GM21360 (cell line): ENCODE measurements around the gene LOXL1.

Experiments used
- ATAC-seq: cut with Tn5 transposase; IDR thresholded peaks from one replicate; pipeline ENCODE4 v1.9.1; 2021; ENCODE audit warnings: mild to moderate bottlenecking, moderate library complexity; ENCODE audit not compliant: unreplicated experiment

LOXL1 gene

GRCh38 chr15:73921254-73921925, 4.9 kb upstream of the LOXL1 start:
- ATAC-seq, result no peak

DNA sequence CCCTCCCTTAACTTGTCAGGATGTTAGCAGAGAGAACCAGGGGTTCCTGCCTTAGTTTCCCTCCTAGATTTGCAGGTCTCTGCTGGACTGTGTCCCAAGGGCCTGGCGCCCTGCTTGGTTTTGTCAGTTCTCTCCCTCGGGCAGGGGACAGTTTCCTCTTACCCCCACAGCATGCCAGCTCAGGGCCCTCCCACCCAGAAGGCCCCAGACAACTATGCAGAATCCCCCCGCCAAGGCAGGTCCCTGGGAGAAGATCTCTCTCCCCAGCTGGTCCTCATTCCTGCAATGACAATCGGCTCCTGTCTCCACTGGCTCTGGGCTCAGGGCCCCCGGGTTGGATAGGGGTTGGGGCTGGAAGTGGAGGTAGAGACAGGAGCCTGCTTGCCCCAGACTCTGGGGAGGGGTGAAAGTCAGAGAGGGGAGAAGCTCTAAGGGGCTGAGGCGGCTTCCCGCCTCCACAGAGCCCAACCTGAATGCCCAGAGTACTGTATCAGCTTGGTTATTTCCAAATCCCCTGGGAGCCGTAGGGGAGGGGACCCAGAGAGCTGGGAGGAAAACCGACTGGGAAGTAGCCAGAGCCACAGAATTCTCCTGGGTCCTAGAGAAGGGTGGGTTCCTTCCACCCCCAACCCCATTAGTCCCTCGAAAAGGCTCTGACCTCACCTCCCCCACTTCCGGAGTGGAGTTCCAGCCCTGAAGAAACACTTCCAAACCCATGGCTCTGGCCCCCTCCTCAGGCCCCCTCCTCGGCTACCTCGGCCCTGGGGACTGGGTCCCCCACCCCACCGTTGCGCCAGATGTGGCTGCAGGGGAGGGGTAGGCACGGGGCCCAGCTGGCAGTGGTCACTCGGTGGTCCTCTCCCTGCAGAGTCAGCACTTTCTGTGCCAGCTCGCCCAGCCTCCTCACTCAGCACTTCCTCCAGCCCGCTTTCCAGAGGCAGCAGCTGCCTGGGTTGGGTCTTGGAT, 3.8 kb upstream of the LOXL1 start:
- no peak for ATAC-seq

DNA sequence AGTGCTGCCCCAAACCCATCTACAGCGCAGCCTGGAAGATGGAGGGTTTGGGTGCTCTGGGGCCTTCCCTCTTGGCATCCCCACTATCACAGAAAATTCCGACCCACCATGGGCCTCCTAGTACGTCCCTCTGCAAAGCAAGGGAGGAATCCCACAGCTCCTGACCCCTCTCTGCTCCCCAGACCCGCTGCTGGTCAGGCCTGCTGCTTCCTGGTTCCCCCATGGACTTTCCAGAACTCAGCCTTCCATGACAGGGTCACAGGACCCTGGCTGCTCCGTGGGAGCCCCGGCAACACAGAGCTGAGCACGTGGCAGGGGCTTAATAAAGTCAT, 3.1 kb upstream of the LOXL1 start:
- no peak for ATAC-seq

DNA sequence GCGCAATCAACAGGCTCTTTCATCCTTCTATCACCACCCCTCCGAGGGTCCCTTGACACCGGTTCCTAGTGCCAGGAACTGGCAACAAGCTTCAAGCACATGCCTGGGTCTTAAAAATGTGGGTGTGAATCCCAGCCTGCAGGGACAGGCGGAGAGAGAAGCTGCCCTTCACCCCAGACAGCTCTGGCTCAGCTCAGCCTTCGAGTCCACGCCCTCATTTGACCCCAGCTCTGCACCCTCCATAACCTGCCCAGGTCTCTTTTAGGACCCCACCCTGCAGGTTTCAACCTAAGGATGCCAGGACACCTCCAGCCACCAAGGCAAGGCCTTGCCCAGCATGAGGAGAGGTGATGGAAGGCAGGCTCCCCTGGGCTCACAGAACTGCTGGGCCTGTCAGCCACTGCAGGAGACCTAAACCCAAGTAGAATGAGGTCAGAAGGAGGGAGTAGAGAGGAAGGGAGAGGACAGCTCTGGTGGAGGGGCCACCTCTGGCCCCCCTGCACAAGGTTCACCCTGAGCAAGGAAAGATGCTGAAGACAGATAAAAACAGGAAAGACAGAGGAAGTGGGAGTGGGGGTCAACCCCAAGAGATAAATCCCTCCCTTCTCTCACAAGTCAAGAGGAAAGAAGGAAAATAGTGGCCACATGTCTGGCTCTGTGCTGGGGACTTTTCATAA, 2.6 kb upstream of the LOXL1 start:
- no peak for ATAC-seq

GRCh38 chr15:73924171-73924921, 1.9 kb upstream of the LOXL1 start:
- ATAC-seq, result no peak

- no peak for ATAC-seq
Measured at GRCh38 chr15:73925848-73926218, 429 bp upstream of the LOXL1 start.

DNA sequence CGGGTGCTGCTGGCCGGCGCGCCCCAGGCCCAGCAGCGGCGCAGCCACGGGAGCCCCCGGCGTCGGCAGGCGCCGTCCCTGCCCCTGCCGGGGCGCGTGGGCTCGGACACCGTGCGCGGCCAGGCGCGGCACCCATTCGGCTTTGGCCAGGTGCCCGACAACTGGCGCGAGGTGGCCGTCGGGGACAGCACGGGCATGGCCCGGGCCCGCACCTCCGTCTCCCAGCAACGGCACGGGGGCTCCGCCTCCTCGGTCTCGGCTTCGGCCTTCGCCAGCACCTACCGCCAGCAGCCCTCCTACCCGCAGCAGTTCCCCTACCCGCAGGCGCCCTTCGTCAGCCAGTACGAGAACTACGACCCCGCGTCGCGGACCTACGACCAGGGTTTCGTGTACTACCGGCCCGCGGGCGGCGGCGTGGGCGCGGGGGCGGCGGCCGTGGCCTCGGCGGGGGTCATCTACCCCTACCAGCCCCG, 777 bp downstream of the LOXL1 start:
- ATAC-seq, result no peak

DNA sequence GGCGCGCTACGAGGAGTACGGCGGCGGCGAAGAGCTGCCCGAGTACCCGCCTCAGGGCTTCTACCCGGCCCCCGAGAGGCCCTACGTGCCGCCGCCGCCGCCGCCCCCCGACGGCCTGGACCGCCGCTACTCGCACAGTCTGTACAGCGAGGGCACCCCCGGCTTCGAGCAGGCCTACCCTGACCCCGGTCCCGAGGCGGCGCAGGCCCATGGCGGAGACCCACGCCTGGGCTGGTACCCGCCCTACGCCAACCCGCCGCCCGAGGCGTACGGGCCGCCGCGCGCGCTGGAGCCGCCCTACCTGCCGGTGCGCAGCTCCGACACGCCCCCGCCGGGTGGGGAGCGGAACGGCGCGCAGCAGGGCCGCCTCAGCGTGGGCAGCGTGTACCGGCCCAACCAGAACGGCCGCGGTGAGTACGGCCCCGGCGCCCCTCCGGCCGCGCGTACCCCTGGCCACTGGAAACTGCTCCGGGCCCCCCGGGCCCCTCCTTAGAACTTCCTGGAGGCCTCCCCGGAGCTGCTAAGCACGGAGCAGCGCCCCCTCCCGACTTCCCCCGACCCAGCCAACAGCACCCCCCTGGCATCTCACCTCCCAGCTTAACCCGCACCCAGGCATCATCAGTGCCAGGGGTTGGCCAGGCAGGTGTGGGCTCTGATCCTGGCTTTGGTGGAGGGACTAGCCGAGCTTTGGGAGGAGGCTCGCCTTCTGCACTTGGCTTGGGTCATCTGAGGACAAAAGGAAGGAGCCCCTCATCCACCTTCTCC, 1.4 kb downstream of the LOXL1 start:
- no peak for ATAC-seq

DNA sequence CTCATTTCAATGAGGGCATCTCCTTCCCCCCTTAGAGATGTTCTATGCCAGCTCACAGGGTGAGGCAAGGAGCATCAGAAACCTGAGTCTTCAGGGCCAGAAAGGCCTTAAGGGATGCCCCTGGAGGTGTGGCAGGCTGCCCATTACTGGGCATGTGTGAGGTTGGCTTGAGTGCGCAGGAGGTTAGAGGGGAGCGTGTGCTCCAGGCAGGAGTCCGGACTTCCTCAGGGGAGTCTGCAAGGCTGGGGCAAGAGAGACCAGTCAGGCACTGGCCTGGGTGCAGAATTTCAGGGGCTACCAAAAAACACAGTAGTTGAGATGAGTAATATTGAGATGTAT, 1.9 kb downstream of the LOXL1 start:
- no peak for ATAC-seq

- no peak for ATAC-seq
Measured at GRCh38 chr15:73928971-73929627, 2.8 kb downstream of the LOXL1 start.

- ATAC-seq, result no peak
Measured at GRCh38 chr15:73930371-73930770, 4.1 kb downstream of the LOXL1 start.

DNA sequence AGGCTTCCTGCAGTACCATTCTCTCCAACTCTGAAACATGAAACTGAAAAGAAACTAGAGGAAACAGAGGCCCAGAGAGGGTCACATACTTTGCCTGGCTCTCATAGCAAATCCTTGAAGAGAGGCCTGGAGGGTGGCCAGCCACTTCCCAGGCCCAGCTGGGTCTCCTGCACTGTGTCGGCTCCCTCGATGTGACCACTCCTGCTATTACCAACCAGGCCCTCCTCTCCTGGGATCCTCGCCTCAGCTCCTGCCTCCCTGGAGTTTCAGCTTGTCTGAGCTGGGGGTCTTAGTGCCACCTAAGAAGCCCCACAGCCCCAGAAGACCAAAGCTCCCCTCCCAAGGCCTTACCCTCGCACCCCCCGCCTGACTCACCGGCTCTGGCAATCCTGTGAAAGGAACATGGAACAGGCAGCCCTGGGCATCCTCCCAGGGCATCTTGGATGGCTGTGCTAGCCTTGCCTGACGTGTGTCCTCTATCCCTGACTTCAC, 4.6 kb downstream of the LOXL1 start:
- no peak for ATAC-seq

- no peak for ATAC-seq
Measured at GRCh38 chr15:73931441-73931840, 5.2 kb downstream of the LOXL1 start.

GRCh38 chr15:73932381-73933191, 6.3 kb downstream of the LOXL1 start:
- no peak for ATAC-seq

DNA sequence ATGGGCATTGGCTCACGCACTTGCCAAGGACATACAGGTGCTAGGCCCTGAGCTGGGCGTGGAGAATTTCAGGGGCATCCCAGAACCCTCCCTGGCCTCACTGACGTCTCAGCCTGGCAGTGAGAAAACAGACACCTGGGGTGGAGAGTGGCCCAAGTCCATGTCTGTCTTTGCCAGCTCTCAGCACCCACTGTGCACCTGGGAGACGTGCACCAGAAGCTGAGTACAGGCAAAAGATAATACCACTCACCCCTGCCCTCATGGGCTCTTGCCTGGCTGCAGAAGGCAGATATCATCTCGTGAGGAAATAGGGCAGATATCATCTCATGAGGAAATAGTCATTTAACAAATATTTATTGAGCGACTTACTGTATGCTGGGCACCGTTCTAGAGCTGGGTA, 8.0 kb downstream of the LOXL1 start:
- no peak for ATAC-seq

- no peak for ATAC-seq
Measured at GRCh38 chr15:73935547-73935946, 9.3 kb downstream of the LOXL1 start.

GRCh38 chr15:73936181-73936580, 9.9 kb downstream of the LOXL1 start:
- no peak for ATAC-seq

- no peak for ATAC-seq
Measured at GRCh38 chr15:73936588-73937290, 10.5 kb downstream of the LOXL1 start.
